Ishikawa (cell line): ENCODE measurements around the gene ARGLU1.

Experiments used
- CEBPB ChIP-seq: IDR thresholded peaks from 2 replicates; pipeline ENCODE4 v1.6.1; 2012
- CREB1 ChIP-seq: IDR thresholded peaks from 2 replicates; pipeline ENCODE4 v1.6.1; 2012; ENCODE audit warnings: low read depth
- EGR1 ChIP-seq: IDR thresholded peaks from 2 replicates; pipeline ENCODE4 v1.6.1; 2012
- EP300 ChIP-seq: IDR thresholded peaks from 2 replicates; pipeline ENCODE4 v1.6.1; 2012; ENCODE audit warnings: borderline replicate concordance
- FOXM1 ChIP-seq: IDR thresholded peaks from 2 replicates; pipeline ENCODE4 v1.6.1; 2012; ENCODE audit warnings: low read depth, borderline replicate concordance
- MAX ChIP-seq: IDR thresholded peaks from 2 replicates; pipeline ENCODE4 v1.6.1; 2012
- NFIC ChIP-seq: IDR thresholded peaks from 2 replicates; pipeline ENCODE4 v1.6.1; 2012
- RAD21 ChIP-seq: IDR thresholded peaks from 2 replicates; pipeline ENCODE4 v1.6.1; 2012; ENCODE audit warnings: low read depth
- REST ChIP-seq: IDR thresholded peaks from 2 replicates; pipeline ENCODE4 v1.6.1; 2012; ENCODE audit warnings: low read depth, mild to moderate bottlenecking
- TAF1 ChIP-seq: IDR thresholded peaks from 2 replicates; pipeline ENCODE4 v1.6.1; 2012; ENCODE audit warnings: low read depth, mild to moderate bottlenecking
- TCF12 ChIP-seq: IDR thresholded peaks from 2 replicates; pipeline ENCODE4 v1.6.1; 2012; ENCODE audit warnings: low read depth
- TEAD4 ChIP-seq: IDR thresholded peaks from 2 replicates; pipeline ENCODE4 v1.6.1; 2012
- USF1 ChIP-seq: IDR thresholded peaks from 2 replicates; pipeline ENCODE4 v1.6.1; 2012
- YY1 ChIP-seq: IDR thresholded peaks from 2 replicates; pipeline ENCODE4 v1.6.1; 2012; ENCODE audit warnings: low read depth
- ZBTB7A ChIP-seq: IDR thresholded peaks from 2 replicates; pipeline ENCODE4 v1.6.1; 2012; ENCODE audit warnings: low read depth

Gene ARGLU1

GRCh38 chr13:106497079-106497478, 70.9 kb downstream of the ARGLU1 start:
- TF ChIP-seq TEAD4, result no peak
- TF ChIP-seq YY1, result no peak
- no peak for TF ChIP-seq ZBTB7A
- TF ChIP-seq EGR1, result no peak
- TF ChIP-seq CREB1, result no peak
- no peak for TF ChIP-seq TAF1
- TF ChIP-seq TCF12, result no peak
- no peak for TF ChIP-seq REST
- no peak for TF ChIP-seq FOXM1
- no peak for TF ChIP-seq MAX
- no peak for TF ChIP-seq NFIC
- no peak for TF ChIP-seq EP300
- TF ChIP-seq USF1, result no peak
- TF ChIP-seq CEBPB, result no peak
- TF ChIP-seq RAD21, result no peak

- TF ChIP-seq TCF12, result no peak
- TF ChIP-seq CREB1, result no peak
- TF ChIP-seq MAX, result no peak
- TF ChIP-seq CEBPB, result no peak
- TF ChIP-seq EGR1, result no peak
- TF ChIP-seq RAD21, result no peak
- TF ChIP-seq USF1, result no peak
- no peak for TF ChIP-seq TEAD4
- TF ChIP-seq FOXM1, result no peak
- no peak for TF ChIP-seq REST
- TF ChIP-seq TAF1, result no peak
- no peak for TF ChIP-seq ZBTB7A
- TF ChIP-seq EP300, result no peak
Measured at GRCh38 chr13:106496072-106496997, 71.6 kb downstream of the ARGLU1 start.

GRCh38 chr13:106494936-106495335, 73.0 kb downstream of the ARGLU1 start:
- TF ChIP-seq TCF12, result no peak
- no peak for TF ChIP-seq EP300
- TF ChIP-seq MAX, result no peak
- no peak for TF ChIP-seq TAF1
- no peak for TF ChIP-seq RAD21
- no peak for TF ChIP-seq NFIC
- no peak for TF ChIP-seq FOXM1
- no peak for TF ChIP-seq USF1
- no peak for TF ChIP-seq CEBPB
- TF ChIP-seq CREB1, result no peak

GRCh38 chr13:106494506-106494905, 73.4 kb downstream of the ARGLU1 start:
- no peak for TF ChIP-seq CEBPB
- TF ChIP-seq NFIC, result no peak
- TF ChIP-seq REST, result no peak
- TF ChIP-seq YY1, result no peak
